ENCODE measurements around the gene JUND.
"Not testable (repeated sequence)": the region's sequence is repeated elsewhere in the genome, so short reads cannot be mapped to it uniquely, and the experiment has no call there.

The JUND gene

GRCh38 chr19:18281082-18282020 is at the start of gene JUND:
JUND (minus strand) TSS chr19:18281622; CDS start chr19:18281484, 138 bp downstream.
- H3K4me3 Mint-ChIP-seq = peak within 1 kb of the TSS; percentile 92
- H3K27me3 Mint-ChIP-seq (ENCODE audit: low read depth) = peaks cover 4% of the 10 kb centered on the region
- peaks cover 31% of the 10 kb centered on the region for H3K36me3 Mint-ChIP-seq (ENCODE audit: low read depth)
- peak within 1 kb of the TSS; percentile 96 for H3K27ac Mint-ChIP-seq
- H3K9me3 Mint-ChIP-seq = no peaks in the 10 kb centered on the region
- DNase-seq (ENCODE audit: low spot score) = peak; percentile 99
- peaks cover 34% of the 10 kb centered on the region for H3K4me1 Mint-ChIP-seq (ENCODE audit: low read depth)

- H3K36me3 Mint-ChIP-seq (ENCODE audit: low read depth) = no peaks in the 10 kb centered on the region
- H3K4me3 Mint-ChIP-seq = no peak overlapping the region
- no peaks in the 10 kb centered on the region for H3K27me3 Mint-ChIP-seq (ENCODE audit: low read depth)
- H3K4me1 Mint-ChIP-seq (ENCODE audit: low read depth) = peaks cover 13% of the 10 kb centered on the region
- H3K9me3 Mint-ChIP-seq = no peaks in the 10 kb centered on the region
- no peak for DNase-seq (ENCODE audit: low spot score)
- no peak overlapping the region for H3K27ac Mint-ChIP-seq
Observed at GRCh38 chr19:18330868-18331267, 49.4 kb upstream of the JUND start.

GRCh38 chr19:18329035-18329376 is 47.6 kb upstream of the JUND start:
- no peak for DNase-seq (ENCODE audit: low spot score)
- Mint-ChIP-seq H3K4me3 (peak overlapping the region; percentile 78), H3K4me1 (ENCODE audit: low read depth) (peaks cover 16% of the 10 kb centered on the region), H3K27me3 (ENCODE audit: low read depth) (no peaks in the 10 kb centered on the region), H3K27ac (no peak overlapping the region), H3K36me3 (ENCODE audit: low read depth) (no peaks in the 10 kb centered on the region), H3K9me3 (no peaks in the 10 kb centered on the region)

GRCh38 chr19:18328340-18329034 is 47.1 kb upstream of the JUND start:
- no peaks in the 10 kb centered on the region for H3K27me3 Mint-ChIP-seq (ENCODE audit: low read depth)
- H3K4me1 Mint-ChIP-seq (ENCODE audit: low read depth) = peaks cover 21% of the 10 kb centered on the region
- peak overlapping the region; percentile 49 for H3K27ac Mint-ChIP-seq
- H3K36me3 Mint-ChIP-seq (ENCODE audit: low read depth) = no peaks in the 10 kb centered on the region
- DNase-seq (ENCODE audit: low spot score) = peak; percentile 87
- H3K4me3 Mint-ChIP-seq = peak overlapping the region; percentile 78
- no peaks in the 10 kb centered on the region for H3K9me3 Mint-ChIP-seq

GRCh38 chr19:18326772-18327171 is 45.4 kb upstream of the JUND start:
- Mint-ChIP-seq H3K27me3 (ENCODE audit: low read depth) (no peaks in the 10 kb centered on the region), H3K9me3 (no peaks in the 10 kb centered on the region), H3K4me3 (no peak overlapping the region), H3K4me1 (ENCODE audit: low read depth) (peaks cover 30% of the 10 kb centered on the region), H3K27ac (no peak overlapping the region), H3K36me3 (ENCODE audit: low read depth) (peaks cover 8% of the 10 kb centered on the region)
- DNase-seq (ENCODE audit: low spot score) = no peak

- not testable (repeated sequence) for DNase-seq (ENCODE audit: low spot score); H3K27ac Mint-ChIP-seq; H3K9me3 Mint-ChIP-seq; H3K27me3 Mint-ChIP-seq (ENCODE audit: low read depth)
- H3K36me3 Mint-ChIP-seq (ENCODE audit: low read depth) = peaks cover 29% of the 10 kb centered on the region
- peak overlapping the region; percentile 94 for H3K4me3 Mint-ChIP-seq
- peaks cover 46% of the 10 kb centered on the region for H3K4me1 Mint-ChIP-seq (ENCODE audit: low read depth)
Observed at GRCh38 chr19:18324373-18324731, 42.9 kb upstream of the JUND start.

GRCh38 chr19:18322759-18323460 is 41.5 kb upstream of the JUND start, which contains the start of gene LSM4:
LSM4 (minus strand) TSS chr19:18323076; CDS start chr19:18323020, 56 bp downstream.
- Mint-ChIP-seq H3K9me3 (no peaks in the 10 kb centered on the region), H3K4me1 (ENCODE audit: low read depth) (peaks cover 45% of the 10 kb centered on the region), H3K36me3 (ENCODE audit: low read depth) (peaks cover 39% of the 10 kb centered on the region), H3K4me3 (peak within 1 kb of the TSS; percentile 94), H3K27me3 (ENCODE audit: low read depth) (no peaks in the 10 kb centered on the region), H3K27ac (peak within 1 kb of the TSS; percentile 94)
- DNase-seq (ENCODE audit: low spot score) = peak; percentile 99

- peak; percentile 54 for DNase-seq (ENCODE audit: low spot score)
- Mint-ChIP-seq H3K4me3 (peak overlapping the region; percentile 94), H3K4me1 (ENCODE audit: low read depth) (peaks cover 51% of the 10 kb centered on the region), H3K27ac (peak overlapping the region; percentile 94), H3K27me3 (ENCODE audit: low read depth) (no peaks in the 10 kb centered on the region), H3K9me3 (no peaks in the 10 kb centered on the region), H3K36me3 (ENCODE audit: low read depth) (peaks cover 43% of the 10 kb centered on the region)
Observed at GRCh38 chr19:18322318-18322758, 40.9 kb upstream of the JUND start.

GRCh38 chr19:18321734-18322102 is 40.3 kb upstream of the JUND start:
- H3K4me1 Mint-ChIP-seq (ENCODE audit: low read depth) = peaks cover 51% of the 10 kb centered on the region

GRCh38 chr19:18320865-18321733 is 39.7 kb upstream of the JUND start:
- H3K27ac Mint-ChIP-seq = peak overlapping the region; percentile 94
- peaks cover 53% of the 10 kb centered on the region for H3K4me1 Mint-ChIP-seq (ENCODE audit: low read depth)

More at GRCh38 chr19:18321734-18322102, 40.3 kb upstream of the JUND start:
- Mint-ChIP-seq H3K27ac (peak overlapping the region; percentile 94), H3K9me3 (no peaks in the 10 kb centered on the region), H3K27me3 (ENCODE audit: low read depth) (no peaks in the 10 kb centered on the region), H3K4me3 (peak overlapping the region; percentile 94), H3K36me3 (ENCODE audit: low read depth) (peaks cover 43% of the 10 kb centered on the region)
- peak; percentile 39 for DNase-seq (ENCODE audit: low spot score)

GRCh38 chr19:18319591-18320135 is 38.2 kb upstream of the JUND start:
- Mint-ChIP-seq H3K27me3 (ENCODE audit: low read depth) (no peaks in the 10 kb centered on the region), H3K27ac (peak overlapping the region; percentile 90), H3K36me3 (ENCODE audit: low read depth) (peaks cover 48% of the 10 kb centered on the region), H3K4me1 (ENCODE audit: low read depth) (peaks cover 53% of the 10 kb centered on the region), H3K9me3 (no peaks in the 10 kb centered on the region), H3K4me3 (peak overlapping the region; percentile 94)
- no peak for DNase-seq (ENCODE audit: low spot score)

More at GRCh38 chr19:18320865-18321733, 39.7 kb upstream of the JUND start:
- Mint-ChIP-seq H3K9me3 (no peaks in the 10 kb centered on the region), H3K27me3 (ENCODE audit: low read depth) (no peaks in the 10 kb centered on the region), H3K36me3 (ENCODE audit: low read depth) (peaks cover 43% of the 10 kb centered on the region), H3K4me3 (peak overlapping the region; percentile 94)
- no peak for DNase-seq (ENCODE audit: low spot score)

GRCh38 chr19:18317961-18318800 is 36.8 kb upstream of the JUND start:
- H3K27me3 Mint-ChIP-seq (ENCODE audit: low read depth) = no peaks in the 10 kb centered on the region
- H3K27ac Mint-ChIP-seq = peak overlapping the region; percentile 93
- DNase-seq (ENCODE audit: low spot score) = peak; percentile 40
- peak overlapping the region; percentile 82 for H3K4me3 Mint-ChIP-seq
- peaks cover 43% of the 10 kb centered on the region for H3K4me1 Mint-ChIP-seq (ENCODE audit: low read depth)
- H3K9me3 Mint-ChIP-seq = no peaks in the 10 kb centered on the region
- H3K36me3 Mint-ChIP-seq (ENCODE audit: low read depth) = peaks cover 52% of the 10 kb centered on the region

All from T-helper 2 cell treated with Interferon-gamma antibody and Interleukin-4, amounts not matched to agents 5 μg/mL and 100 μg/mL, for 36 hours (primary cell).